Thoracic aorta (tissue), 2 donors: ENCODE results near the gene CRYBA2. TPM values are rescaled to one million over a fixed set of nuclear protein-coding genes. Genes with fewer than 3 reads are reported as not detected.

ENCODE experiments used
- ATAC-seq: fragments of 150-250 bp; one replicate; pipeline ENCODE4 v1.8.0; 2017; ENCODE audit warnings: low read depth; ENCODE audit not compliant: insufficient number of reproducible peaks, low FRiP score
- DNase-seq: peaks from one replicate; pipeline ENCODE4 v3.0.0-alpha.2; 2020; ENCODE audit warnings: low spot score
- H3K27ac ChIP-seq, 2 donors: fragments of 200-600 bp; sonication (generic); 1 replicate in 1 of 2; 2 replicates in 1 of 2; pipeline ENCODE4 v1.5.1; 2016; ENCODE audit warnings: mild to moderate bottlenecking in 2 of 2, moderate library complexity in 2 of 2
- H3K27me3 ChIP-seq: fragments of 200-600 bp; sonication (generic); replicated peaks from 2 replicates; pipeline ENCODE4 v1.6.0; 2016; ENCODE audit warnings: mild to moderate bottlenecking; ENCODE audit not compliant: insufficient read depth
- H3K36me3 ChIP-seq: fragments of 200-600 bp; sonication (generic); one replicate; pipeline ENCODE4 v1.5.1; 2016
- H3K4me1 ChIP-seq, 2 donors: fragments of 200-600 bp; sonication (generic); 1 replicate in 1 of 2; 2 replicates in 1 of 2; pipeline versions ENCODE4 v1.5.1 to v1.6.0; 2016; ENCODE audit warnings: low read depth in 2 of 2, mild to moderate bottlenecking in 1 of 2; ENCODE audit not compliant: control insufficient read depth in 1 of 2
- H3K4me3 ChIP-seq: fragments of 200-600 bp; sonication (generic); 2 replicates; pipeline ENCODE4 v1.5.1; 2016; ENCODE audit warnings: mild to moderate bottlenecking
- H3K9me3 ChIP-seq: fragments of 200-600 bp; sonication (generic); 2 replicates; pipeline ENCODE4 v1.5.1; 2016
- CTCF ChIP-seq: fragments of 200-600 bp; sonication (generic); IDR thresholded peaks from one replicate; pipeline ENCODE4 v1.5.1; 2019; ENCODE audit warnings: antibody characterized with exemption
- total RNA-seq, 2 donors: library from RNA; depleted of rRNA; stranded (reverse); fragments of >200 nt; gene quantifications; one replicate each; pipeline versions ENCODE4 v1.1.0 to v1.2.3, GENCODE V29; 2016

Gene CRYBA2
- total RNA-seq, 2 donors from 2014 or later: not detected

- DNase-seq (no peak), ATAC-seq (no peak)
- Histone ChIP-seq H3K27ac (no peak overlapping the region), H3K36me3 (no peaks in the 10 kb centered on the region), H3K4me3 (no peak overlapping the region), H3K27me3 (no peaks in the 10 kb centered on the region), H3K9me3 (no peaks in the 10 kb centered on the region), H3K4me1 (peaks cover 0 to 4% of the 10 kb centered on the region in 2 donors)
- no peak for TF ChIP-seq CTCF
Measured at GRCh38 chr2:219037783-219038499, 44.7 kb upstream of the CRYBA2 start.

- TF ChIP-seq CTCF: no peak
- ATAC-seq (no peak), DNase-seq (no peak)
- Histone ChIP-seq H3K4me3 (no peak overlapping the region), H3K4me1 (no peaks in the 10 kb centered on the region), H3K27ac (no peak overlapping the region), H3K9me3 (no peaks in the 10 kb centered on the region), H3K36me3 (no peaks in the 10 kb centered on the region), H3K27me3 (no peaks in the 10 kb centered on the region)
Measured at GRCh38 chr2:219035942-219036341, 42.7 kb upstream of the CRYBA2 start.

GRCh38 chr2:219034823-219035222 is 41.6 kb upstream of the CRYBA2 start:
- Histone ChIP-seq H3K4me1 (no peaks in the 10 kb centered on the region), H3K27me3 (no peaks in the 10 kb centered on the region), H3K4me3 (no peak overlapping the region), H3K36me3 (no peaks in the 10 kb centered on the region), H3K27ac (no peak overlapping the region), H3K9me3 (no peaks in the 10 kb centered on the region)
- no peak for TF ChIP-seq CTCF
- no peak for DNase-seq
- no peak for ATAC-seq

GRCh38 chr2:219032051-219032745 is 39.0 kb upstream of the CRYBA2 start:
- no peaks in the 10 kb centered on the region for H3K27me3 ChIP-seq
- no peaks in the 10 kb centered on the region for H3K9me3 ChIP-seq
- H3K36me3 ChIP-seq: no peaks in the 10 kb centered on the region
- no peak overlapping the region for H3K4me3 ChIP-seq
- no peaks in the 10 kb centered on the region for H3K4me1 ChIP-seq
- no peak for TF ChIP-seq CTCF
- ATAC-seq (no peak), DNase-seq (no peak)
- H3K27ac ChIP-seq: no peak overlapping the region

GRCh38 chr2:219031005-219031738 is 38.0 kb upstream of the CRYBA2 start:
- no peak overlapping the region for H3K27ac ChIP-seq
- no peak overlapping the region for H3K4me3 ChIP-seq
- no peak for TF ChIP-seq CTCF
- no peak for DNase-seq
- no peaks in the 10 kb centered on the region for H3K9me3 ChIP-seq
- H3K27me3 ChIP-seq: no peaks in the 10 kb centered on the region
- no peak for ATAC-seq
- H3K36me3 ChIP-seq: no peaks in the 10 kb centered on the region
- no peaks in the 10 kb centered on the region for H3K4me1 ChIP-seq
